Vagina (tissue), 2 donors: Measurements from ENCODE around the gene CCR9.

ENCODE experiments used
- POLR2A ChIP-seq, 2 donors: fragments of 450-650 bp; IDR thresholded peaks; one replicate each; pipeline ENCODE4 v1.6.1; 2017; ENCODE audit warnings: antibody characterized with exemption in 2 of 2, mild to moderate bottlenecking in 2 of 2, moderate library complexity in 2 of 2
- POLR2AphosphoS5 ChIP-seq, 2 donors: sonication (generic); formaldehyde crosslinking; IDR thresholded peaks; one replicate each; pipeline ENCODE4 v1.9.0; 2017; ENCODE audit warnings: antibody characterized with exemption in 2 of 2, mild to moderate bottlenecking in 2 of 2, low read depth in 1 of 2; ENCODE audit not compliant: insufficient read depth in 1 of 2
- TF ChIP-seq, protein P1 (sequence below), 3 experiments: fragments of 450-650 bp in 2 of 3; fragments of 200-600 bp in 1 of 3; sonication (generic) in 1 of 3; IDR thresholded peaks; one replicate each; pipeline ENCODE4 v1.5.1; 2017 to 2019; ENCODE audit warnings: antibody characterized with exemption in 3 of 3, mild to moderate bottlenecking in 2 of 3, moderate library complexity in 2 of 3

DNA sequence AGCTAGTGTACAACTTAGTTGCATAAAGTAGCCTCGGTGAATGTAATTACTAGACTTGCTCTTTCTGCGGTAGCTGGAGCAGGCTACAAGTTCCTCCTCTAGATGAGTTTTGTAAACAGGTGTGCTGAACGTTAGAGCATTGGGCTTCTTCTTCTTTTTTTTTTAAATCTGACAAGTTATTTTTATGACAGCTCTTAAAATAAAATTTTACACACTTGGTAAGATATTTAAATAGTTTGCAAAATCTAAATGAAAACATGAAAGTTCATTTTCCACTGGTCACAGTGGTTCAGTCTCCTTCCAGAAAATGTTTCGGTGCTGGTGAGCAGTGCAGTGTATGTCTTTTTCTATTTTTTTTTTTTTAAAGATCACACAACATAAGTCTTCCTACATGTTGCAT lies 3.0 kb downstream of the CCR9 start:
- TF ChIP-seq, protein P1, sequence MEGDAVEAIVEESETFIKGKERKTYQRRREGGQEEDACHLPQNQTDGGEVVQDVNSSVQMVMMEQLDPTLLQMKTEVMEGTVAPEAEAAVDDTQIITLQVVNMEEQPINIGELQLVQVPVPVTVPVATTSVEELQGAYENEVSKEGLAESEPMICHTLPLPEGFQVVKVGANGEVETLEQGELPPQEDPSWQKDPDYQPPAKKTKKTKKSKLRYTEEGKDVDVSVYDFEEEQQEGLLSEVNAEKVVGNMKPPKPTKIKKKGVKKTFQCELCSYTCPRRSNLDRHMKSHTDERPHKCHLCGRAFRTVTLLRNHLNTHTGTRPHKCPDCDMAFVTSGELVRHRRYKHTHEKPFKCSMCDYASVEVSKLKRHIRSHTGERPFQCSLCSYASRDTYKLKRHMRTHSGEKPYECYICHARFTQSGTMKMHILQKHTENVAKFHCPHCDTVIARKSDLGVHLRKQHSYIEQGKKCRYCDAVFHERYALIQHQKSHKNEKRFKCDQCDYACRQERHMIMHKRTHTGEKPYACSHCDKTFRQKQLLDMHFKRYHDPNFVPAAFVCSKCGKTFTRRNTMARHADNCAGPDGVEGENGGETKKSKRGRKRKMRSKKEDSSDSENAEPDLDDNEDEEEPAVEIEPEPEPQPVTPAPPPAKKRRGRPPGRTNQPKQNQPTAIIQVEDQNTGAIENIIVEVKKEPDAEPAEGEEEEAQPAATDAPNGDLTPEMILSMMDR (IDR thresholded peaks at IDR 0.05): no peak
- TF ChIP-seq POLR2AphosphoS5 (IDR thresholded peaks at IDR 0.05; ENCODE audit: insufficient read depth in 1 of 2, low read depth in 1 of 2) (no peak), POLR2A (IDR thresholded peaks at IDR 0.05) (no peak)
